ENCODE data around the gene P2RY10.

GRCh38 chrX:78960888-78961287, 15.7 kb downstream of the P2RY10 start:
- TF ChIP-seq POLR2A (IDR thresholded peaks at IDR 0.05) (no peak), CTCF (IDR thresholded peaks at IDR 0.05) (no peak), POLR2AphosphoS5 (IDR thresholded peaks at IDR 0.05) (no peak), EP300 (IDR thresholded peaks at IDR 0.05) (no peak)

Measured in suprapubic skin (tissue), 4 donors.